GM19239 (cell line): Measurements from ENCODE around the gene CAMKK1.

Experiments
- DNase-seq: peaks from one replicate; pipeline ENCODE4 v3.0.0; 2011; ENCODE audit warnings: low spot score; ENCODE audit not compliant: insufficient read length
- FAIRE-seq: peaks from 2 replicates; lab custom pipeline; 2011; peaks lifted over from hg19 to GRCh38; lab: Jason Lieb, UNC

Gene CAMKK1

DNA sequence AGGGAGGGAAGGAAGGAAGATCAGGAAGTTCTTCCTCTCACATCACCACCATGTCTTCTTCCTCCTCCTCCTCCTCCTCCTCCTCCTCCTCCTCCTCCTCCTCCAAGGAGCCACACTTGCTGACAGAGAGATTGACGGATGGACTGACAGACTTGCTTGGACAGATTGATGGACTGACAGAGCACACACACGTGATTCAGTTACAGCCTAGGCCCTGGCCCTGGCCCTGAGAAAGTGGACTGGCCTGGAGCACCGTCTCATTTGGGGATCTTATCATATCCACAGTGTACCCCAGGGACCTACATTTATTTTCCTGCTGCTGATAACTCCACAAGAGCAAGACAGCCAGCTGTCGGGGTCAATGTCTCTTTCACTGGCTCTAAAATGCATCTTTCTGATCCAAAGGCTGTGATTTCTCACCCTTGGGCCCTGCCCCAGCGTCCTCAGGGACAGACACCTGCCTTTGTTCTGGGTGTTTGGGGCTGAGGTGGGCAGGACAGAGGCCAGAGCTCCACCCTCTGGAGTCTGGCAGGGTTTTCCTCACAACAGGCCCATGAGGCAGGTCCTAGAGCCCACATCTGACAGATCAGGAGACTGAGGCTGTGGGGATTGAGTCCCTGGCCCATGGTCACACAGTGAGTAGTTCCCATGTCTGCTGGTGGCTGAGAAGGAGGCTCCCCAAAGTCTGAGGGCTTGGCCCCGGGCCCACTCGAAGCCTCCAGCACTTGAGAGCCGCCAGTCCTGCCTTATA, 25.7 kb upstream of the CAMKK1 start:
- DNase-seq (no peak), FAIRE-seq (no peak)

DNA sequence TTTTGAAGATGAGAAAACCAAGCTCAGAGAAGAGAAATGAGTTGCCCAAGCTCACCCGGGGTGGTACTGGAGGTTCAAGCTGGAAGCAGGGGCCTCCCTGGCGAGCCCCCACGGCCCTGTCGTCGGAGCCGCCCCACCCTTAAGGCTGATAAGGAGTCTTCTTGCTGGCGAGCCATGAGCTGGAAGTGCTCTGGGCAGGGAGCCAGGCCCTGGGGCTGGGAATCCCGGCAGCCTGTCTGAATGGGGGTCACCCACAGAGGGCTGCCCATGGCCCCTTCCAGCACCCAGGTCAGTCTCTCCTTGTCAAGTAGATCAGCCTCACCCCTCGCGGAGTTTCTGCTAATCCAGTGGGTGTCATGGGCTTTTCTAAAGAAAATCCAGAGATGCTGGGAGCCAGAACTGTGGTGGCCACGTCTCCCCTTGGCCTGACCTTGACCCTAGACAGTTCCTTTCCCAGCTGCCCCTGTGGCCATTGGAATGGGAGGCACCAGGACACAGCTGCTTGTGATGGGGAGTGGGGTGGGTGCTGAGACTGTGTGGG, 24.6 kb upstream of the CAMKK1 start:
- no peak for DNase-seq

DNA sequence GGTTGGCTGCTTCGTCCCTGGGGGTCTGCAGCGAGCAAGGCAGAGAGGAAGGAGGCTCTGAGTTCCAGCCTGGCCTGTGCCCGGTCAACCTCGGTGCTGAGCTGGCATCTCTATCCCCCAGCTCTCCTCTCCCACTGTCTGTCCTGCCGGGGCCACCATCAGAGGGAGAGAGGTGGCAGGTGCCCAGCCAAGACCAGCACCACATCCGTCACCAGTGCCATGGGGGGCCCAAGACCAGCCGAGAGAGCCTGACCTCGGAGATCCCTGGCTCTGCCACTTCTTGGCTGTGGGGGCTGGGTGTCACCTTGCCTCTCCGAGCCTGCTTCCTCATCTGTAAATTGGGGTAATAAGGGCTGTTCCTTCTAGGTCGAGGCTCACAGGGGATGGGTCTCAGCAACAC, 24.0 kb upstream of the CAMKK1 start:
- FAIRE-seq: no peak
- DNase-seq: no peak

More for the DNA sequence above, 24.6 kb upstream of the CAMKK1 start:
- no peak for FAIRE-seq

DNA sequence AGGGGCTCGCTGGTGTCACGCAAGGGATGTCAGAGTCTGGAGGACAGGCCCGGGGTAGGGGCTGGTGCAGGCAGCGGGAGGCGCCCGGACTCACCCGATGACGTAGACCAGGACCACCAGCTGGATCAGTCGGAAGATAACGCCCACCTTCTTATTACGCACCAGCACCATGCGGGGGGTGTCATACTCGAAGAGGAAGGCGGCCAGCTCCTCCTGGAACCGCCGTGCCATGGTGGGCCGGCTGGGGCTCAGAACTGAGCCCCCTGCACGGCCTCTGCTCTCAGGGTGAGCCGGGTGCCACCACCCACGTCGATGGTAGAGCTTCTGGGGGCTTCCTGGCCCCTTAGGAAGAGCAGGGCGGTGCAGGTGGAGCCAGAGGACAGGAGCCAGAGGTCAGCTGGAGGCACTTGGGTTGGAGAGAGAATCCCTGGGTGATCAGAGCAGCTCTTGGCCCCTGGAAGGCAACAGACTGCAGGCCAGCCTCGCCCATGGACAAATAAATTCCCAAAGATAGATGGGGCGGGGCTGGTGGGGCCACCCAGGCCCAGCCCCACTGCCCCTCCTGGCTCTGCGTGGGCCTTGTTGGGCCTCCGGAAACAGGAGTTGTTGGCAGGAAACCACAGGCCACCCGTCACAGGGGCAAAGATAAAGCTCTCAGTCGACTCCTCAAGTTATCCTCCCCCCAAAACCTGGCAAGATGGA, 23.3 kb upstream of the CAMKK1 start, which contains the start of gene P2RX1:
TSS of gene P2RX1 (minus strand) at position 471 of the 702 bp plus-strand sequence. CDS start at position 231, 240 bp downstream.
- DNase-seq: no peak
- FAIRE-seq: peak; percentile 74

DNA sequence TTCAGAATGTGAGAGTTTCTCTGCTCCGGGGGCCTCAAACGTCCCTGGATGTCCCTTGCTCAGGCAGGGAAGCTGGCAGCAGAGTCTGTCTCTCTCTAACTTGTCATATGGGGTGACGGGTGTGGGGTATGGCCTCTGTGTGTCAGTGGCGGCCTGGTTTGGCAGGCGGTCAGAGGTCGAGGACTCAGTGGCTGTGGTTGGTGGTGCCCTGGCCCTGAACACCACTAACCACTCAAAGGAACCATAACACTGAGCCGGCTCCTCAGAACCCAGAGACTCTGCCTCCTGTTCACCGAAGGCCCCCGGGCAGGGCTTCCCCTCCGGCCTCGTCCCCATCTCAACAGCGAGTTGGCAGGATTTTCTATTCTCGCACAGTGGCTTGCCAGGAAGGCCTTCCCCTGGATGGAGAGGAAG, 22.7 kb upstream of the CAMKK1 start:
- FAIRE-seq: peak; percentile 84

DNA sequence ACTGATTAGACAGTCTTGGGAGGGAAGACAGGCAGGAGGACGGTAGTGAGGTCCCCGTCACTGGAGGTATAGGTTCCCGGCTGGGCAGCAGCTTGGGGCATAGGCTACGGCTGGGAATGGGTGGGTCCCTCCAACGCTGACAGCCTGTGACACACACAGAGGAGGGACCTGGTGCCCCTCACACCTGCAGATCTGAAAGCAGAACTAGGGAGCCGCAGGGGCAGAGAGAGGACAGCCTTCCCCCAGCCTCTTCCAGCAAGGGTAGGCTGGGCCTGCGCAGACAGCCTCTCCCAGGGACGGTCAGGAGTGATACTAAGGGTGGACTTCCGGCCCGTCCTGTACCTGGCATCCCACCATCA, 21.4 kb upstream of the CAMKK1 start:
- peak; percentile 95 for FAIRE-seq
- DNase-seq: peak; percentile 69

More for the DNA sequence above, 22.7 kb upstream of the CAMKK1 start:
- no peak for DNase-seq

DNA sequence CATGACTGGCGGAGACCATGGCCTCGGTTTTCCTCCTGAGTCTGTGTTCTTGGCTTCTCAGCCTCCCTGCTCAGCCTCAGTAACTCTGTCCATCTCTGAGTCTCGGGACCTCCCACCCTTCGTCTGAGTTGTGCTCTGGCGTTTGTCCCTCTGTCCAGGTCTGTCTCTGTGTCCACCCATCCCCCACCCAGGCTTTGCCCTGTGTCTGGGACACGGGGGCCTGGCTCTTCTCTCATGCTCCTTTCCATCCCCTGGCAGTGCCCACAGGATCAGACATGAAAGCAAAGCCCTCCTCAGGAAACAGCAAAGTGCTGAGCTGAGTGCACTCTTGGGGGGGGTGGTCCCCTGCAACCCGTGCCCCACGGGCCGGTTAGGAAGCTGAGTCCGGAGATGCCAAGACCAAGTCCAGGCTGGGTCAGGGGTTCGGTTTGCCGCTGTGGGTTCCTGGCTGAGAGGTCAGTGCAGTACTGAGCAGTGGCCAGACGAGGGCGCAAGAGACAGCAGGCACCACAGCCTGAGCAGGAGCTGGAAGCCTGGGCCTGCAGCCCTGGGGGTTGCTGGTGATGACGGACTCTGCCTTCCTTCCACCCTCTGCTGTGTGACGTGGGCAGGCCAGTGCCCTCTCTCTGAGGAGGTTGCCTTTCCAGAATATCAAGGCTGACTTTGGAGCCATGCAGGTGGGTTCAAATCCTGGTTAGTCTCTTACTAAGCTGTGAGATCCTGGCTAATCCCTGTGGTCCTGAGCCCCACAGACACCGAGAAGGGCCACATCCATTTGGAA, 20.9 kb upstream of the CAMKK1 start:
- FAIRE-seq: no peak

DNA sequence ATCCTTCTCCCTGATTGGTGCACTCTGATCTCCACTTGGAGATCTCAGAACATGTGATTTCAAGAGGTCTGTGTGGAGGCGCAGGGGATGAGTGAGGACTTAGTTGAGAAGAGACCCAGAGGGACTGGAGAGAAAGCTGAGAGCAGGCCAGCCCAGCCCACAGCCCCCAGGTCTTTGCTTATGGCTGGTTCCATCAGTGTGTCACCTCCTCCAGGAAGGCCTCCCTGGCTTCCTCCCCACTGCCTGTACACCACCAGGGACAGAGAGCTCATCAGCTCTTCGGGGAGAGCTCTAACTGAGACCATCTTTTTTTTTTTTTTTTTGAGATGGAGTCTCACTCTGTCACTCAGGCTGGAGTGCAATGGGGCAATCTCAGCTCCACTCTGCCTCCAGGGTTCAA, 20.0 kb upstream of the CAMKK1 start:
- no peak for FAIRE-seq
- no peak for DNase-seq

More for the DNA sequence above, 20.9 kb upstream of the CAMKK1 start:
- DNase-seq: peak; percentile 75

DNA sequence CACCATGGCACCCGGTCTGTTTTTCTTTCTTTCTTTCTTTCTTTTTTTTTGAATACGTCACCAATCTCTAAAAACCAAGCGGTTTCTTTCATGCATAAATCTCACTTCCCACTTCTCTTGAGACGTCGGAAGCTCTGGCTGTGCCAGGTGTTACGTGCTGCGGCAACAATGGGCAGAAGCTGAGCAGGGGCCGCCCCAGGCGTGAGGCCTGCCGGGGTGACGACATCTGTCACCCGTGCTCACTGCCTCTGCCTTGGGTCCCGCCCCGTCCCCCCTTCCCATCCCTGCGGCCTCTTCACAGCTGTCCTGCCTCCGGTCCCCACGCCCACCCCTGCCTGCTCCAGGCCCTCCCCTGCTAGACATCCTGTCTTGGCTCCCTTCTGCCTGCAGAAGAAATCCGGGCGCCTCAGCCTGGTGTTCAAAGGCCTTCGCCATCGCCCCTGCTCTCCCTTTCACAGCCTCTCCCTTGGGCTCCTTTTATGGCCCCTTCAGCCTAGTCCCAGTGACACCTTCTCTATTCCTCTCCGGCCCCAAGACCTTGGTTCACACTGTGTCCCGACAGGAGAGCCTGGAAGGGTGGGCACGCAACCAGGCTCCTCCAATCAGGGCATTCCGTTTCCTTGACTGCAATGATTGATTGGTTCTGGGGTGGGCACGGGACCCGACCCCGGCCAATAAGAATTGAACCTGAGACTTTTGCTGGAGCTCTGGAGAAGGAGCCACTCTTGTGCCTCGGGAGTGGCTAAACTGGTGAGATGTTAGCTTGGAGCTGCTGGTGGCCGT, 18.6 kb upstream of the CAMKK1 start:
- FAIRE-seq: peak; percentile 97

DNA sequence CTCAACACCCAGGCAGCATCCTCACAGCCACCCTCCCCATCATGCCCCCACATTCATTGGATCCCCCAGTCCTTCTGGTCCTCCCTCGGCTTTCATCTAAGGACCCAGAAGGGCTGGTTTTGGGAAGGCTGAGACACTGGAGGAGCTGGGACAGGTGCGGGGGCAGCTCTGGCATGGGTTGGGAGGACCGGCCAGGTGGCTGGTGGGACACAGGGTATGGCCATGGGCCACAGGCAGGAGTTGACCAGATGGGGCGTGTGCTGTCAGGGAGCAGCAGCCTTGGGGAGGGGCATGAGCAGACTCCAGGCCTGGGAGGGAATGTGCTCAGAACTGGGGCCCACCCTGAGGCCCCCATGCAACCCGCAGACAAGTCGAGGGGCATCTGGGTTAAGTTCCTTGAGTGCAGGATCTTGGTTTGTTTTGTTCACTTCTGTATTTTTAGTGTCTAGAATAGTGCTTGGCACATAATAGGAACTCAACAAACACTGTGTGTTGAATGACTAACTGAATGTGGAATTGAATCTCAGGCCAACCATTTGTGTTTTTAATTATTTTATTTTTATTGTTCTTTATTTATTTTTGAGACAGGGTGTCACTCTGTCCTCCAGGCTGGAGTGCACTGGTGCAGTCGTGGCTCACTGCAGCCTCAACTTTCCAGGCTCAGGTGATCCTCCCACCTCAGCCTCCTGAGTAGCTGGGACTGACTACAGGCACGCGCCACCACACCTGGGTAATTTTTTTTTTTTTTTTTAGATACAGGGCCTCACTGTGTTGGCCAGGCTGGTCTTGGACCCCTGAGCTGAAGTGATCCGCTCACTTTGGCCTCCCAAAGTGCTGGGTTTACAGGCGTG, 17.8 kb upstream of the CAMKK1 start:
- no peak for FAIRE-seq

More for the DNA sequence above, 18.6 kb upstream of the CAMKK1 start:
- peak; percentile 65 for DNase-seq

DNA sequence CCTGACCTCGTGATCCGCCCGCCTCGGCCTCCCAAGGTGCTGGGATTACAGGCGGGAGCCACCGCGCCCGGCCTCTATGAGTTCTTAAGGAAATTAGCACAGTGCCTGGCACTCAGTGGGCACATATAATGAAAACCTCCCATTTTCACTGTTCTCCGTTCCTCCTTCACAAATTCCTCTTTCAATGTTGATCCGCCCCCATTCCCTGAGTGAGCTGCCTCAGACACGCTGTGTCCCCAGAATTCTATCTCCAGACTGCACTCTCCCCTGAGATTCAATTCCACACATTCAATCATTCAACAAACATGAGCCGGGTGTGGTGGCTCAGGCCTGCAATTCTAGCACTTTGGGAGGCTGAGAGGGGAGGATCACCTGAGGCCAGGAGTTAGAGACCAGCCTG, 16.4 kb upstream of the CAMKK1 start:
- DNase-seq: no peak
- no peak for FAIRE-seq

More for the DNA sequence above, 17.8 kb upstream of the CAMKK1 start:
- no peak for DNase-seq

DNA sequence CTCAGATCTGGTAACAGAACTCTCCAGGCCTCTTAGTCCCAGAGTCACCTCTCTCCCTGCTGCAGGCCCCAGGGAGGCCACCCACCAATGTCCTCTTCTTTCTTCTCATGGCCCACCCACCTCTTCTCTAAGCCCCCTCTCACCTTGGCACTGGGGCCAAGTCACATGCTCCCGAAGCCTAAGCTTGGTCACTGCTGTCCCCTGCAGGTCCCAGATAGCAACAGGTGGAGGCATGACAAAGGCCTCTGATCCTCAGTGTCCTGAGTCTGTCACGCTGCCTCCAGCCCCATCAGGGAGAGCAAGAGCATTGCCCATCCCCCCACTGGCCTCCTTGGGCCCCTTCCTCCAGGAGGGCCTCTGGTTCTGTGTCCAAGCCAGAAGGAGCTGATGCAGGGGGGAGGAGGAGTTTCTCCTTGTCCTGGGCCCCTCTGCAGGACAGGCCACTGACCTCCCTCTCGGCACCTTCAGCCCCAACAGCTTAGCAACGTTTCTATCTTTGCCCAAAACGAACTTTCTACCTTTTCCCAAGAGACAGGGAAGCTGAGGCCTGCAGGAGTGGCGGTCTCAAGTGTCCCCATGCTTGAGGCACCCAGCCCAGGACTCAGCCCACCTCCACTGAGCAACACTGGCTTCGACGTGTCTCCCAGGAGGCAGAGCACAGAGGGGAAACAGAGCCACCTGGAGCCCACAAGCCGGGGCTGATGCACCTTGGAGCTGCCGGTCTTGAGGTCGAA, 14.8 kb upstream of the CAMKK1 start:
- FAIRE-seq (no peak), DNase-seq (no peak)

DNA sequence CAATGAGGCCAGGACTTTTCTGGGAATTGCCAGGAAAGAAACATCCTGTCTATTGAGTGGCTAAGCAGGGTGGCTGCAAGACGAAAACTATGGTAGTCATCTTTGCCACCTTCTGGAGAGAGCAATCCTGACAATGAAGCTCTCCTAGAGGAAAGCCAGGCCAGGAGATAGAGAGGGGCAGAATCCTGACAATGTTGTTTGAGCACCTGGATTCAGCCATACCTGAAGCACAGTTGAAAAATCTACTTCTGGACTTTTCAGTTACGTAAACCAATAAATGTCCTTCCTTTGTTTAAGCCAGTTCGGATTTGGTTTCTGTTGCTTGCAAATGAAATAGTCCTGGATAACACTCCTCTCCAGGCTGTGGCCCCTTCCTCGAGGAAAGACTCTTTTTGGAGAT, 14.0 kb upstream of the CAMKK1 start:
- FAIRE-seq: no peak
- DNase-seq: no peak

DNA sequence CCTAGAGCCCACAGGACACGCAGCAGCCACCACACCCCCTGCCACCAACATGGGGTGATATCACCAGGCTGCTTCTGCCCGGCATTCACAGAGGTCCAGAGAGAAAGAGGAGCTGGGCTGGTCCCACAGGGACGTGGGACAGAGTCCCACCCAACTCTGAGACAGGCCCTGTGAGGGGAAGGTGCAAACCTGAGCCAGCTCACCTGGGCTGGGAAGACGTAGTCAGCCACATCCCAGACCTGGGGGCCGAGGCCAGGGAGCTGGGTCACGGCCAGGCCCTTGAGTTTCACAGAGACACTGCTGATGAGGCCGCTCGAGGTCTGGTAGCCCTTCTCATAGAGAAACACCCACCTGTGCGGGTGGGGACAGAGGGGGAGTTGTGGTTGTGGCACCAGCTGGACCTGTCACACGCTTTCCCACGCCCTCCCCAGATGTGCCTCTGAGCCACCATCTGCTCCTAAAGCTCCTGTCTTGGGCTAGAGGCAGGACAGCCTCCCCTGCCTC, 12.2 kb upstream of the CAMKK1 start:
- FAIRE-seq (peak; percentile 49), DNase-seq (no peak)

DNA sequence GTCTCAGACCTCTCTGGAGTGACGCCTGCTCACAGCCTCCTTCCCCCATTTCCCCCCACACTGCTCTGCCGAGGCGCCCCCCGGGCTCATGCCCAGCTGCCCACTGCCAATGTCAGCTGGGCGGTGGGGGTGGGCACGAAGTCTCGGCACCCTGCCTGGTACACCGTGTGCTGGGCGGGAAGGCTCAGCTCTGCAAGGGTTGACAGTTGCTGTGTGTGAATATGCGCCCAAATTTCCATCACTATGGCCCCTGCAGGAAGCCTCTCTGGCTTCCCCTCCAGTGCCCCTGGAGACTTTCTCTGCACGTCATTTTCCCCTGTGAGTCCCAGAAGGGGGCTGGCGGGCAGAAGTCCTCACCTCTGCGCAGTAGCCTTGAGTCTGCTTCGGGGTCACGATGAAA, 11.6 kb upstream of the CAMKK1 start:
- no peak for FAIRE-seq
- DNase-seq: no peak

DNA sequence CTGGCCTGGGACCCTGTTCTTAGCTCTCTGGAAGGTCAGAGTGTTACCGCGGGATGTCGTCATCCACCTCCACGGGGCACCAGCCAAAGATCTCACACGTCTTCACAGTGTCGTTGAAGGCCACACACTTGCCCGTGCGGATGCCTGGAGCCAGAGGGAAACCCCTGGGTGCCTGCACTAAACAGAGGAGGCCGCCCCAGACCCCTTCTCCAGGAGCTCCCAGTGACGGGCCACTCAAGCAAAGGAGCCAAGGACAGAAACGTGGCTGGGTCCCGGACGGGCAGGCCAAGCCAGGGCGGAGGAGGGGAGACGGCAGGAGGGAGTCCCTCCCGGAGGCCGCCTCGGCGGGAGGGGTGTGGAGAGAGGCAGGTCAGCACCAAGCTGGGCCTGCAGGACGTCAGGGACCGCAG, 11.0 kb upstream of the CAMKK1 start:
- DNase-seq: no peak
- FAIRE-seq: no peak

DNA sequence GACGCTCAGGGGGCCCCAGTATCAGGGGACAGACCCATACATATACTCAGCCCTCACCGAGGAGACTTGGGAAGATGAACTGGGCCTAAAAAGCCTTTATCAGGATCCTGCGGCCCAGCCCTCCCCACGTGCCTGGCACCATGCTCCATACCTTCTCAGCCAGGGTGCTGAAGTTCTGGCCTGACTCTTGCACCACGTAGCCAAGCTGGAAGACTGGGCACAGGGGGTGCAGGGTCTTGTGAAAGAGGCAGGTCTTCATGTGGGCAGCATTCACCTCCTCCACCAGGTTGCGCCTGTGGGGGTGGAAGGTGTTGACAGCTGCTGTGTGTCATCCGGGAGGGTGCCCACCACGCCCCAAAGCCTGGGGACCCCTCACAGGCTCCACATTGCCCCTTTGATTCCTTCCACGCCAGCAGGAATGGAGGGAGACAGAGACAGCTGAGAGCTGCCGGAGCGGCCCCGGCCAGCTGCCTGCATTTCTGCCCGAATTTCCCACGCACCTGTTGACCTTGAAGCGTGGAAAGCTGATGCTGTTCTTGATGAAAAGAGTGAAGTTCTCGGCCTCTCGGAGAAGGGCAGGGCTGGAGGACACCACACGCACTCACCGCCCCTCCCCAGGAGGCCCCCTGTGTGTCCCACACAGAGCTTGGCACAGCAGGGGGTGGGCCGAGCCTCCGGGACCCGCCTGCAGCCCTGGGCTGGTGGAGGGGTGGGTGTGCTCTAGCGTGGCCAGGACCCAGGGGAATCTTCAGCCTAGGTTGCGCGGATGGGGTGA, 10.4 kb upstream of the CAMKK1 start:
- FAIRE-seq (no peak), DNase-seq (no peak)
